ENCODE measurements around the gene SNX33.
"Not testable (repeated sequence)": the region's sequence is repeated elsewhere in the genome, so short reads cannot be mapped to it uniquely, and the experiment has no call there.

SNX33 gene

GRCh38 chr15:75683646-75684312 lies 36.1 kb downstream of the SNX33 start:
- DNase-seq (ENCODE audit: low read depth): peak; percentile 42

GRCh38 chr15:75684648-75685047 lies 36.9 kb downstream of the SNX33 start:
- DNase-seq (ENCODE audit: low read depth): no peak

- DNase-seq (ENCODE audit: low read depth): no peak
Observed at GRCh38 chr15:75685195-75685594, 37.5 kb downstream of the SNX33 start.

- peak; percentile 34 for DNase-seq (ENCODE audit: low read depth)
Observed at GRCh38 chr15:75686212-75686642, 38.5 kb downstream of the SNX33 start.

- DNase-seq (ENCODE audit: low read depth): no peak
Observed at GRCh38 chr15:75687486-75688277, 40.0 kb downstream of the SNX33 start.

GRCh38 chr15:75688278-75688557 lies 40.5 kb downstream of the SNX33 start:
- DNase-seq (ENCODE audit: low read depth): no peak

GRCh38 chr15:75688831-75689230 lies 41.1 kb downstream of the SNX33 start:
- no peak for DNase-seq (ENCODE audit: low read depth)

- not testable (repeated sequence) for DNase-seq (ENCODE audit: low read depth)
Observed at GRCh38 chr15:75689429-75689828, 41.7 kb downstream of the SNX33 start.

GRCh38 chr15:75692311-75692710 lies 44.6 kb downstream of the SNX33 start:
- not testable (repeated sequence) for DNase-seq (ENCODE audit: low read depth)

GRCh38 chr15:75693028-75693427 lies 45.3 kb downstream of the SNX33 start:
- DNase-seq (ENCODE audit: low read depth): not testable (repeated sequence)

GRCh38 chr15:75693501-75694240 lies 46.0 kb downstream of the SNX33 start:
- peak; percentile 64 for DNase-seq (ENCODE audit: low read depth)

GRCh38 chr15:75694241-75695182 lies 46.8 kb downstream of the SNX33 start:
- DNase-seq (ENCODE audit: low read depth): peak; percentile 98

- DNase-seq (ENCODE audit: low read depth): no peak
Observed at GRCh38 chr15:75695220-75695619, 47.5 kb downstream of the SNX33 start.

- no peak for DNase-seq (ENCODE audit: low read depth)
Observed at GRCh38 chr15:75695634-75696310, 48.1 kb downstream of the SNX33 start.

GRCh38 chr15:75696311-75696720 lies 48.6 kb downstream of the SNX33 start:
- no peak for DNase-seq (ENCODE audit: low read depth)

GRCh38 chr15:75696854-75697259 lies 49.1 kb downstream of the SNX33 start:
- no peak for DNase-seq (ENCODE audit: low read depth)

- DNase-seq (ENCODE audit: low read depth): no peak
Observed at GRCh38 chr15:75697523-75697922, 49.8 kb downstream of the SNX33 start.

GRCh38 chr15:75697974-75698747 lies 50.4 kb downstream of the SNX33 start:
- DNase-seq (ENCODE audit: low read depth): not testable (repeated sequence)

GRCh38 chr15:75699517-75699916 lies 51.8 kb downstream of the SNX33 start:
- not testable (repeated sequence) for DNase-seq (ENCODE audit: low read depth)
